GM12874 (cell line): ENCODE results near the gene ZNF850.

Source experiments
- CTCF ChIP-seq: IDR thresholded peaks from 2 replicates; pipeline ENCODE4 v1.5.1; 2011; ENCODE audit warnings: low read depth, mild to moderate bottlenecking, control low read depth, low read length, moderate library complexity; ENCODE audit not compliant: insufficient read depth

Gene ZNF850

GRCh38 chr19:36685835-36686234 lies 86.8 kb downstream of the ZNF850 start:
- TF ChIP-seq CTCF: no peak

DNA sequence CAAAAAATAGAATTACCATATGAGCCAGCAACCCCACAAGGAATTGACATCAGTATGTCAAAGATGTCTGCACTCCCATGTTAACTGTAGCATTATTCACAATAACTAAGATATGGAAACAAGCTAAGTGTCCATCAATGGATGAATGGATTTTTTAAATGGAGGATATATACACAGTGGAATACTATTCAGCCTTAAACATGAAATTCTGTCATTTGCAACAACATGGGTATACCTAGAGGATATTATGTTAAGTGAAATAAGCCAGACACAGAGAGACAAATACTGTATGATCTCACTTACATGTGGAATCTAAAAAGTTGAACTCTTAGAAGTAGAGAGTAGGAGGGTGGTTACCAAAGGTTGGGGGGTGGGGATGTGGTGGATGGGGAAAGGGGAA lies 93.2 kb downstream of the ZNF850 start:
- TF ChIP-seq CTCF: no peak

DNA sequence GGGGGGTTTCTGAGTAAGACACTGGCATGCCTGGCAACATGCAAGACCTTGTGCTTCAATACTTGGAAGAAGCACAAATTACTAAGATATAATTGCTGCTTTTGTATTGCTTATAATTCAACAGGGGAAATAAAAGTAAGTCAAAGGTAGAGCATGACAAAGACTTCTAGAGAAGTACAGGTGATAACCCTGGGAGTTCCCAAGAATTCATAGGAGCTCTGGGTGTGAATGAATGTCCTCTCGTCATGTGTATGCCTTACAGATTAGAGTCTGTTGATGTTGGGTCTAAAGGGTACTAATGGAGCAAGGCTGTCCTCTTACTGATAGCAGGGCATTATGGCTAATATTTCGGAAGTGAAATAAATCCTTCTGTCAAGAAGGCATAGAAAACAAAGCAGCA lies 98.4 kb downstream of the ZNF850 start:
- no peak for TF ChIP-seq CTCF

GRCh38 chr19:36672368-36672767 lies 100.2 kb downstream of the ZNF850 start:
- no peak for TF ChIP-seq CTCF

- no peak for TF ChIP-seq CTCF
Measured at GRCh38 chr19:36668646-36669045, 104.0 kb downstream of the ZNF850 start.

GRCh38 chr19:36665832-36666231 lies 106.8 kb downstream of the ZNF850 start:
- no peak for TF ChIP-seq CTCF
